HG03108 (cell line): ENCODE results near the gene KCNJ13.
"Not testable (repeated sequence)": the region's sequence is repeated elsewhere in the genome, so short reads cannot be mapped to it uniquely, and the experiment has no call there.

ENCODE experiments used
- ATAC-seq: cut with Tn5 transposase; IDR thresholded peaks from one replicate; pipeline ENCODE4 v1.9.1; 2021; ENCODE audit warnings: moderate library complexity; ENCODE audit not compliant: unreplicated experiment

KCNJ13 gene

GRCh38 chr2:232770207-232770606 is 6.2 kb downstream of the KCNJ13 start:
- ATAC-seq: no peak

- ATAC-seq: no peak
Observed at GRCh38 chr2:232767866-232768265, 8.5 kb downstream of the KCNJ13 start.

GRCh38 chr2:232761301-232761907 is 15.0 kb downstream of the KCNJ13 start:
- no peak for ATAC-seq

- ATAC-seq: no peak
Observed at GRCh38 chr2:232757905-232758304, 18.5 kb downstream of the KCNJ13 start.

- no peak for ATAC-seq
Observed at GRCh38 chr2:232750135-232750671, 26.2 kb downstream of the KCNJ13 start.

- ATAC-seq: no peak
Observed at GRCh38 chr2:232749331-232749730, 27.0 kb downstream of the KCNJ13 start.

GRCh38 chr2:232748038-232748437 is 28.3 kb downstream of the KCNJ13 start:
- ATAC-seq: no peak

- no peak for ATAC-seq
Observed at GRCh38 chr2:232744963-232745362, 31.4 kb downstream of the KCNJ13 start.

GRCh38 chr2:232741972-232742371 is 34.4 kb downstream of the KCNJ13 start:
- ATAC-seq: no peak

GRCh38 chr2:232741294-232741693 is 35.1 kb downstream of the KCNJ13 start:
- no peak for ATAC-seq

GRCh38 chr2:232731470-232731869 is 44.9 kb downstream of the KCNJ13 start:
- no peak for ATAC-seq

- ATAC-seq: no peak
Observed at GRCh38 chr2:232728785-232729184, 47.6 kb downstream of the KCNJ13 start.

GRCh38 chr2:232723027-232723426 is 53.3 kb downstream of the KCNJ13 start:
- ATAC-seq: no peak

GRCh38 chr2:232721882-232722281 is 54.5 kb downstream of the KCNJ13 start:
- no peak for ATAC-seq

- no peak for ATAC-seq
Observed at GRCh38 chr2:232721261-232721660, 55.1 kb downstream of the KCNJ13 start.

GRCh38 chr2:232720056-232720455 is 56.3 kb downstream of the KCNJ13 start:
- ATAC-seq: not testable (repeated sequence)
